Mesodermal cell (in vitro differentiated cells): ENCODE results near the gene POFUT2.

Experiments used
- H3K27ac ChIP-seq: 2 replicates; pipeline ENCODE4 v1.7.0; 2013; ENCODE audit warnings: mild to moderate bottlenecking, low read depth, low read length, moderate library complexity; ENCODE audit not compliant: severe bottlenecking
- H3K36me3 ChIP-seq: 2 replicates; pipeline ENCODE4 v1.7.1; 2013; ENCODE audit warnings: mild to moderate bottlenecking, low read length, moderate library complexity; ENCODE audit not compliant: control insufficient read depth, insufficient read depth
- H3K4me1 ChIP-seq: one replicate; pipeline ENCODE4 v1.7.1; 2013; ENCODE audit warnings: mild to moderate bottlenecking, low read length; ENCODE audit not compliant: insufficient read depth, control insufficient read depth, poor library complexity, severe bottlenecking
- H3K4me3 ChIP-seq: 2 replicates; pipeline ENCODE4 v1.7.0; 2013; ENCODE audit warnings: low read length, control low read depth, mild to moderate bottlenecking; ENCODE audit not compliant: insufficient read depth, poor library complexity, severe bottlenecking; ENCODE audit errors: extremely low read depth
- H3K9me3 ChIP-seq: 2 replicates; pipeline ENCODE4 v1.7.1; 2013; ENCODE audit warnings: mild to moderate bottlenecking, low read length, moderate library complexity; ENCODE audit not compliant: control insufficient read depth
- WGBS, 2 experiments: methylation state at CpG; one replicate each; pipeline ENCODE4 v1.1.5; 2013; ENCODE audit warnings: missing lambda C conversion rate in 2 of 2; ENCODE audit not compliant: insufficient coverage in 2 of 2; 5-methylcytosine and 5-hydroxymethylcytosine counted together

Gene POFUT2

DNA sequence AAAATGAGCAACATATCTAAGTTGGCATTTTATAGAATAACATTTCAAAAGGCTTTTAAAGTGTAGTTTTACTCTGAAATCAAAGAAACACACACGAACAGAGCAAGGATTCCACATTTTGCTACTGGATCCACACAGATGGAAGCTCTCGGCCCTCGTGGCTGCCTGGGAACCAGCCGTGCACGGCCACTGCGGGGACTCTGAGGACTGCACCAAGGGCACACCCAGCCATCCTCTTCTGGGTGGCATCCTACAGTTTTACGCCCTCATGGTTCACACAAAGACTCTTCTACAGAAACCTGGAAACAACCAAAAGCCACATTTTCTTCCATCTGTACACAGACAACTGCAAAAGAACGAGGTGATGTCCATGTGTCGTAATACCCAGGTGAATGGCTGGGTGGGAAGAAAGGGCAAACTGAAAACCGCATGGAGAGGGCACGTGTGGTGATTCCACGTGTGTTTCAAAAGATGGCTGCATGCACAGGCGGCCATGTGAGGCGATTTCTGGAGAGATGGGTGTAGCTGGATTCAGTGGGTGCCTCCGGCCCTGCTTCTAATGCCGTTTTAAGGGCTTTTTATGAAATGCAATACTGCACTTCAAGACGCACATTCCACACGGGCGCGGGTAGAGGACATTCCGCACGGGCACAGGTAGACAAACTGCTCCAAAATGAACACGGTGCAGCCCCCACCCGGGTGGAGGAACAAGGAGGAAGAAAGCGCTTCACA is 8.1 kb downstream of the POFUT2 start:
- H3K9me3 ChIP-seq: peaks cover 4% of the 10 kb centered on the region
- no peak overlapping the region for H3K27ac ChIP-seq
- no peaks in the 10 kb centered on the region for H3K4me1 ChIP-seq
- H3K36me3 ChIP-seq: peaks cover 92% of the 10 kb centered on the region
- WGBS, 2 experiments: 94 to 98% methylated on average over 23 to 24 of the region's 25 CpGs
- no peak overlapping the region for H3K4me3 ChIP-seq

DNA sequence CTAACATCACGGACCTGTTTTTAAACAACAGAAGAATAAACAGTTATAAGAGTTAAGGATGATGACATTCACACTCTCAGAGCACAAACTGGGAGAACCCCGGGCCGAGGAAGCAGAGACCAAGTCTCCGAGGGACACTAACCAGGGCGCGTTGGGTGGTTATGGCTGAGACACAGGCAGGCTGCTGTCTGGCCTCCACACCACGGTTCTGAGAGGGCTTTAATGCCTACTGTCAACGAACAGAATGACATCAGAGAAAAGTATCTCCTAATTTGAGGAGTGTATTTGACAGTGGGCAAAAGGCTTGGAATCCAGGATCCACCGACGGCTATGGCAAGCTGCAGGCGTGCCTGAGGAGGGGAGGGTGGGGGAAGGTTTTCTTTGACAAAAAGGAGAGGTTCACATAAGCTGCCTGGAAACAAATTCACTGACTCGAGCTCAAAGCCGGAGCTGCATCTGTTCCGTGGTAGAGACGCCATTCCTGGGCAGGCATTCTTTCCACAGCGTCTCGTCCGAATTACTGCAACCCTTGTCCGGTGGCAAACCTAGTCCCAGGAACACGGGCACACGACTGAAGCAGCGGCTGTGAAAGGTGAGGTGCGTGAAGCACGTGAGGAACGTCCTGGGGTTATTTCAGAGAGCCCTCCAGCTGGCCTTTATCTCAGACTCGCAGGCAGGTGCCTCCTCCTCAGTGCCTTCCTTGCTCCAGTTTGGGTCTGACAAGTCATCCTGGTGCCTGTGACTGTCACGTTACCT is 9.4 kb downstream of the POFUT2 start:
- Histone ChIP-seq H3K4me3 (no peak overlapping the region), H3K36me3 (peaks cover 92% of the 10 kb centered on the region), H3K4me1 (no peaks in the 10 kb centered on the region), H3K27ac (no peak overlapping the region), H3K9me3 (peaks cover 12% of the 10 kb centered on the region)
- 97 to 98% methylated on average over 26 of the region's 27 CpGs for WGBS, 2 experiments

DNA sequence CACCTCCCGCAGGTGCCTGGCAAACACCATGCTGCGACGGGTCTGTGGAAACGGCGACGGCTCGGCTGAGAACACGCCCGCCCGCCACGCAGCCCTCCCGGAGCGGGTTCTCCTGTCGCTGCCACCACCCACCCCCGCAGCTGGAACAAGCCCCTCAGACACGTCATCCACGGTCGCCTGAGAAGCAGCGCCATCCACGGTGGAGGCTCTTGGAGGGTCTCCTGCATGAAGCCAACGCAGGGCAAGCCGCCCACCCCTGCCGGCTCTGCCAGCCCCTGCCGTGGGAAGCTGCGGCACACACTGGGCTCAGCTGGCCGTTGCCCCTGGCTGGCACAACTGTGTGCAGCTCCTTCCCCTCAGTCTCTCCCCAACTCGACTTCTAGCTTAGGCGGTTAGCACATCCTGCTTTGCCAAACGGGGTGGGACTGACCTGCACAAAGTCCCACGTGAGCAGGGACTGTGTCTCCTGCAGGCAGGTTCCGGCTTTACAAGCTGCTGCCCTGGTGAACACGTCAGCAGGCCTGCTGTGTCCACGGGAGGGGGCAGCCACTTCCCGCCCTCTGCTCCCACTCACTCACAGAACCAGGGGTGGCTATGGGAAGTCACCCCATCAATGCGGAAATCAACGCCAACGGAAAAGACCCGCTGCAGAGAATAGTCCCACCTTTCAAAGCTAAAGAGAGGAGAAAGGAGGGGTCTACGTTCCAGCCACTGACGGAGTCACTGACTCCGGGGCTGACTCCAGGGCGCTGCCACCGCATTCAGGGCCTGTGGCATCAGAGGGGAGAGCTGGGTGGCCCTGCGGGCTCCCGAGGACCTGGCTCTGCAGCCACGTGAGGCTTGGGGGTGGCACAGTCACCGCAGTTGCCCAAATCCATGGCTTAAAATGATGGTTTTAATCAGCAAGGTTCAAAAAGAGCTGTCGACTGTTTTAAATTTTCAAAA is 10.3 kb downstream of the POFUT2 start:
- peaks cover 95% of the 10 kb centered on the region for H3K36me3 ChIP-seq
- H3K4me1 ChIP-seq: no peaks in the 10 kb centered on the region
- H3K27ac ChIP-seq: no peak overlapping the region
- WGBS, 2 experiments: 96 to 98% methylated on average over 44 to 46 of the region's 48 CpGs
- H3K4me3 ChIP-seq: no peak overlapping the region
- peaks cover 12% of the 10 kb centered on the region for H3K9me3 ChIP-seq

DNA sequence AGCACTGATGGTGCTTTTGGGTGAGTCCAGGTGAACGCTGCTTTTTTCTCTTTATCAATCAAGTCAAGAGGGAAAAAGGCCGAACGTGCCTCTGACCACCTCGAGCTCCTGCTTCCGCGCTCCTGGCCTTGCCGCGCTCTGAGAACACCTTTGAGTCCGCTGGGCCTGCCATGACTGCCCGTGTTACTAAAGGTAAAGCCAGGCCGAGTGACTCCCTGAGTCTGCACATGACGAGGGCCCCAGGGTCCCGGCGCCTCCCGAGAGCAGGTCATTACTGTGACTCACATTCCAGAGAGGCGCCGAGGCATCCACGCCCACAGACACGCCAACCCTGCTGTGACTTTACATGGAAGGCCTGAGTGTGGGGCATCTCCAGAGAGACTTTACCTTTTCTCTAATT is 11.1 kb downstream of the POFUT2 start:
- H3K4me1 ChIP-seq: no peaks in the 10 kb centered on the region
- WGBS, 2 experiments: 96 to 97% methylated on average over 11 to 19 of the region's 19 CpGs
- peaks cover 16% of the 10 kb centered on the region for H3K9me3 ChIP-seq
- H3K36me3 ChIP-seq: peaks cover 95% of the 10 kb centered on the region
- H3K27ac ChIP-seq: no peak overlapping the region
- H3K4me3 ChIP-seq: no peak overlapping the region

DNA sequence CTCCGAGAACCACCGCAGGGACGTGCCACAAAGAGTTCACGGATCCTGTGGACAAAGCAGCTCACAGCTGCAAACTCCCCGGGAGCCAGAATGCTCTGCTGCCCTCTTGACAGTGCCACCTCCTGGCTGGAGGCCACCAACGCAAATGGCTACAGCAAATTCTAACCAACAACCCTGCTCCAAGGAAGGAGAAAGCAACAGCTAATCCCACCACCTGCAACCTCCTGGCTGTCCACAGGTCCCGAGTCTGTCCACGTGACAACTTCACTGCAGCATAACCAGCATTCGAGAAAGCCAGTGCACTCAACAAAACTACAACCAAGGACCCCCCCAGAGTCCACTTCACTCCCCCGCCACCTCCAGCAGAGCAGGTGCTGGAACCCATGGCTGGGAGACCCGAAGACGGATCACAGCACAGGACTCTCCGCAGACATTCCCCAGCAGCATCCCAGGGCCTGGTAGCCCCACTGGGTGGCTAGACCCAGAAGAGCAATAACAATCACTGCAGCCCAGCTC is 17.3 kb downstream of the POFUT2 start:
- H3K36me3 ChIP-seq: peaks cover 86% of the 10 kb centered on the region

DNA sequence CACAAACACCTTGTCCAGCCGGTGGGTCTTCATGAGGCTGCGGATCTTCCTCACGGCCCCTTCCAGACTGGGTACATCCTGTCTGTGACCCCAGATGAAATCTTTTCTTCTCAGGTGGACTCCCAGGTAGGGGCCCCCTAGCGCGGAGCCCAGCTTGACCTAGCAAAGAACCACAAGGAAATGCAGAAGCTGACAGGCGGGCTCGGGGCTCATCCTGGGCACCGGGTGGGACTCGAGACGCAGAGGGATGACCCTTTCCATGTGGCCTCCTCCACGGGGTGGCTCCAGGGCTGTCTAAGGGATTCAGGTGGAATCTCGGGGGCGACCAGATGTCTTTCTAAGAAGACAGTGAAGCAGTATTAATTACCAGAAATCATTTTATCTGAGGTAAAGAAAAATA is 17.8 kb downstream of the POFUT2 start:
- Histone ChIP-seq H3K4me1 (peaks cover 4% of the 10 kb centered on the region), H3K4me3 (no peak overlapping the region), H3K27ac (no peak overlapping the region), H3K9me3 (peaks cover 28% of the 10 kb centered on the region), H3K36me3 (peaks cover 86% of the 10 kb centered on the region)
- WGBS, 2 experiments: 91 to 95% methylated on average over 11 to 12 of the region's 13 CpGs

More for the DNA sequence above, 17.3 kb downstream of the POFUT2 start:
- Histone ChIP-seq H3K9me3 (peaks cover 30% of the 10 kb centered on the region), H3K27ac (no peak overlapping the region), H3K4me3 (no peak overlapping the region), H3K4me1 (peaks cover 4% of the 10 kb centered on the region)
- 97 to 98% methylated on average over 11 to 13 of the region's 13 CpGs for WGBS, 2 experiments

DNA sequence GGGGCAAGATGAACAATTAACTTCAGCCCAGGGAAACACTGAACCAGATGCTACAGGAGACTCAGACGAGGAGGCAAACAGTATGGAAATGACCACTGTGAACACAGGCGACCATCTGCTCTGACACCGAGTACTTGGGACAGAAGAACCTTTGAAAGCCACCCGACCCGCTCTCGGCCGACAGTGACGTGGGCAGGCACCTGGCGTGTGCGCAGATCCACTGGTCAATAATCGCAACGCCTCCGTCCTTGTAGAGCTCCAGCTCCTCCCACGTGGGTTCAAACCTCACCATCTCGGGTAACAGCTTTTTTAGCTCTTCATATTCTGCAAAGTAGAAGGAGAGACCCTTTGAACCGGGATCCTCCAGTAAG is 20.3 kb downstream of the POFUT2 start:
- 92 to 96% methylated on average over 16 of the region's 16 CpGs for WGBS, 2 experiments
- Histone ChIP-seq H3K4me1 (peaks cover 4% of the 10 kb centered on the region), H3K27ac (no peak overlapping the region), H3K36me3 (peaks cover 81% of the 10 kb centered on the region), H3K9me3 (peaks cover 18% of the 10 kb centered on the region), H3K4me3 (no peak overlapping the region)

DNA sequence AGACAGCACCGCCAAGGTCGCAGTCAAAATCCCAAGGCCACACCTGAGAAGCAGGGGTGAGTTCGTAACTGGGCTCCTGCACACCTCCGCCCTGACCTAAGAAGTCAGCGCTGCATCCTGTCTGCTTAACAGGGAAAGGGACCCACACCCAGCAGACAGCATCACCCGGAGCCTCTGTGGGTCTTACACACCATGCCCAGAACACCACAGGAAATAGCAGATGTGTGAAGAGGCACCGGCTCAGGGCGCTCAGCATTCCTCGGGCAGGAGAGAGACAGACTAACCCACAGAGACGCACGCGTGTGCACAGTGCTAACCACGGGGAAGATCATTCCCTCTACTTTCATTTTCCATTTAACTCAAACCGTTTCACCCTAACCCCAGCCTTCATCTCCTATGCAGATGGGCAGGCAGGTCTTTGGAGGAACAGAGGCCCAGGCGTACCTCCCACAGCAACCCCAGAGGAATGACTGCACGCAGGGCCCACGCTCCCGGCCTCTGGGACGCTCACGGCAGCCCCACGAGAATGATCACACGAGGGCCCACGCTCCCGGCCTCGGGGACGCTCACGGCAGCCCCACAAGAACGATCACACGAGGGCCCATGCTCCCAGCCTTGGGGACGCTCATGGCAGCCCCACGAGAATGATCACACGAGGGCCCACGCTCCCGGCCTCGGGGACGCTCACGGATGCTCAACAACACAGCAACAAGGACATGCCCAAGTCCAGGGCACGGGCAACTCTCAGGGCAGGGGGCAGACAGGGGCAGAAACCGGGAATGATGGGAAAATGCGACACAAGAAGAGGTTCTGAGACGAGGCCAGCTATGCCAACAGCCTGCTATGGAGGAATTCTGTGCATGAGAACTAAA is 20.9 kb downstream of the POFUT2 start:
- no peak overlapping the region for H3K27ac ChIP-seq
- no peak overlapping the region for H3K4me3 ChIP-seq
- peaks cover 4% of the 10 kb centered on the region for H3K4me1 ChIP-seq
- peaks cover 79% of the 10 kb centered on the region for H3K36me3 ChIP-seq
- peaks cover 16% of the 10 kb centered on the region for H3K9me3 ChIP-seq
- WGBS, 2 experiments: 95% methylated on average over 40 of the region's 41 CpGs

DNA sequence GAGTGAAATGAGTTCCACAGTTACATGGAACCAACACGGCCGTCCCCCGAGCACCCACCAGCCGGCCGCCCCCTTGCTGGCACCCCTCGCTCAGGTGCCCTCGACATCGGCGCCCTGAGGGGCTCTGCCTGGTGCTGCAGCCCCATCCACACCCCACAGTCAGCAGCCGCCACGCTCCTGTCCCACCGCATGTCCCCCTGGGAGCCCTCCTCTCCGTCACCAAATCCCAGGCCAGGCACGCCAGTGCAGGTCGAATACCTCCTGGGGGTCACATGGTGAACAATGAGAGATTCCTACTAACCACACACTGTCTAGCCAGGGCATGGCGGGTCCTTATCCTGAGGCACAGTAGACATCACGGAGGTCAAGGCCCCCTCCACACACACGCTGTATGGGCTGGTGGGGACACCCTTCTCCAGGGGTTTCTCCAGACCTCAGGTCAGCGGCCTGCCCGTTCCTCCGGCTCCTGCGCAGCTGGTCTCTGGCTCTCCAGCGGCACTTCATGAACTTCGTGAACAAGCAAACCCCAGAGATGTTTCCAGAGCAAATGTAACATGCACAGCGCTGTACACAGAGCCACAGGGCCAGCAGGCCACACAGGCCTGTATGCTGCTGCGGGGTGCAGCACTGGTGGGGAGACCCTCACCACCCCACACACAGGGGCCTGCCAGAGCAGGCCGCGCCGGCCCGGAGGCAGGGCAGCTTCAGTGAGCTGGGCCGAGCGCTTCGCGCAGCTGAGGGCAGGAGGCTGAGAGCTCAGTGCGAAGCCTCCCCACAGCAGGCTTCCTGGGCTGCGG is 21.8 kb downstream of the POFUT2 start:
- Histone ChIP-seq H3K9me3 (peaks cover 7% of the 10 kb centered on the region), H3K4me3 (no peak overlapping the region), H3K27ac (no peak overlapping the region), H3K36me3 (peaks cover 71% of the 10 kb centered on the region), H3K4me1 (peaks cover 4% of the 10 kb centered on the region)
- WGBS, 2 experiments: 96 to 97% methylated on average over 31 to 32 of the region's 36 CpGs
